GM18870 (cell line): ENCODE results near the gene OSBPL1A.
A peak's percentile ranks its signal among the peaks of the same experiment; 100 is the strongest.

ENCODE experiments used
- ATAC-seq: cut with Tn5 transposase; IDR thresholded peaks from one replicate; pipeline ENCODE4 v1.9.1; 2021; ENCODE audit warnings: moderate library complexity; ENCODE audit not compliant: unreplicated experiment

The OSBPL1A gene

GRCh38 chr18:24270358-24270936 lies 127.2 kb downstream of the OSBPL1A start:
- no peak for ATAC-seq

- ATAC-seq = no peak
Observed at GRCh38 chr18:24268784-24269550, 128.7 kb downstream of the OSBPL1A start.

- no peak for ATAC-seq
Observed at GRCh38 chr18:24267878-24268277, 129.7 kb downstream of the OSBPL1A start.

- ATAC-seq = no peak
Observed at GRCh38 chr18:24266131-24266530, 131.5 kb downstream of the OSBPL1A start.

GRCh38 chr18:24265502-24266064 lies 132.0 kb downstream of the OSBPL1A start:
- no peak for ATAC-seq

- no peak for ATAC-seq
Observed at GRCh38 chr18:24263050-24263449, 134.6 kb downstream of the OSBPL1A start.

GRCh38 chr18:24262087-24262486 lies 135.5 kb downstream of the OSBPL1A start:
- no peak for ATAC-seq

GRCh38 chr18:24259869-24260641 lies 137.6 kb downstream of the OSBPL1A start:
- no peak for ATAC-seq

GRCh38 chr18:24254071-24254470 lies 143.6 kb downstream of the OSBPL1A start:
- no peak for ATAC-seq

- no peak for ATAC-seq
Observed at GRCh38 chr18:24249716-24250115, 147.9 kb downstream of the OSBPL1A start.

GRCh38 chr18:24248359-24248758 lies 149.3 kb downstream of the OSBPL1A start:
- no peak for ATAC-seq

GRCh38 chr18:24246143-24246542 lies 151.5 kb downstream of the OSBPL1A start:
- peak; percentile 92 for ATAC-seq

- no peak for ATAC-seq
Observed at GRCh38 chr18:24244698-24245097, 152.9 kb downstream of the OSBPL1A start.

- ATAC-seq = no peak
Observed at GRCh38 chr18:24243677-24244076, 153.9 kb downstream of the OSBPL1A start.

GRCh38 chr18:24239341-24239740 lies 158.3 kb downstream of the OSBPL1A start:
- ATAC-seq = no peak

GRCh38 chr18:24238387-24238786 lies 159.2 kb downstream of the OSBPL1A start:
- ATAC-seq = no peak

GRCh38 chr18:24234850-24235418 lies 162.7 kb downstream of the OSBPL1A start:
- no peak for ATAC-seq

GRCh38 chr18:24234330-24234729 lies 163.3 kb downstream of the OSBPL1A start:
- ATAC-seq = no peak

- no peak for ATAC-seq
Observed at GRCh38 chr18:24232800-24233199, 164.8 kb downstream of the OSBPL1A start.

GRCh38 chr18:24231773-24232735 lies 165.6 kb downstream of the OSBPL1A start:
- ATAC-seq = no peak
